GM18517 (cell line): ENCODE results near the gene SPAG16.

Experiments
- ATAC-seq: cut with Tn5 transposase; IDR thresholded peaks from one replicate; pipeline ENCODE4 v1.9.1; 2021; ENCODE audit warnings: mild to moderate bottlenecking, moderate library complexity; ENCODE audit not compliant: unreplicated experiment

Gene SPAG16

DNA sequence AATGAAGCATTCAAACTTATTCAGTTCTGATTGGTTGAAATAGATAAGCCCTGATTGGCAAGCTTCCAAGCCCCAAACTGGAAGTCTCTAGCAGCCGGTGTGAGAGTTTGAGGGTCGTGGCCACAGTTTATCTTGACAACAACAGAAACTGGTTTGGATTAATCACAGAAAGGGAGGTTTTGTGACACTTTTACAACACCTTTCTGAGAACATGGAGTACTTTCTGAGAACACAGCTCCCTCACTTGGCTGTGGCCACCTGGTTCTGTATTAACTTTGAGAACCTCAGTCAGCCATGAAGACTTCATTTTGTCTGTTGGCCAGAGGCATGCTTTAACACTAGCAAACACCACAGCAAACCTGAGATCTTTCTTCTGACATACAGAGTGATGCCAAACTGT, 845.9 kb downstream of the SPAG16 start:
- ATAC-seq: no peak

DNA sequence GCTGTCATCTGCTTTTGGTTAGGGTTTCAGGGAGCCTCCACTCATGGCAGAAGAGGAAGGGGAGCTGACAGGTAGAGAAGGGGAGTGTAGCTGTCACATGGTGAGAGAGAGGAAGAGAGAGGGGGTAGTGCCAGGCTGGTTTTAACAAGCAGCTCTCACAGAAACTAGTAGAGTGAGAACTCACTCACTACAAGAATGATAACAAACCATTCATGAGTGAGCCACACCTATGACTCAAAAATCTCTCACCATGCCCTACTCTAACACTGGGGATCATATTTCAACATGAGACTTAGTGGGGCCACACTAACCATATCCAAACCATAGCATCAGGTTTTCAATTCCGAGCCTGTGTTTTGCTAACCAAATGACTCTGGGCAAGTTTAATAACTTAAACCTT, 851.7 kb downstream of the SPAG16 start:
- ATAC-seq: no peak

DNA sequence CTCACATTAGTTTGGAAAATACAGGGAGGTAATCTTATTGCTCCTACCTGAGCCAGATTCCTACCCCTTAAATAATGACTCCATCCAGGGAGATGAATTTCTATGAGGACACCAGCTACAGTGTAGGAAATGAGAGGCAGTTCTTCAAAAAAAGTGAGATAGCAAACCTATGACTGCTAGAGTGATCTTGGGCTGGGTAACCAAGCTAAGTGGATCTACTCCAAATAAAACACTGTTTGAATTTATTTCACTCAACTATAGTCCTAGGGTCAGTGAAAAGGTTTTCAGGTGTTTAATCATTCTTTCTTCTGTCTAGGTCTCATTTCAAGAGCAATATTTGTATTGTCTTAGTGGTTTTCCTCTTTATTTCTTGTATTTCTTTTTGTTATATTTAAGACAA, 854.5 kb downstream of the SPAG16 start:
- ATAC-seq: no peak

DNA sequence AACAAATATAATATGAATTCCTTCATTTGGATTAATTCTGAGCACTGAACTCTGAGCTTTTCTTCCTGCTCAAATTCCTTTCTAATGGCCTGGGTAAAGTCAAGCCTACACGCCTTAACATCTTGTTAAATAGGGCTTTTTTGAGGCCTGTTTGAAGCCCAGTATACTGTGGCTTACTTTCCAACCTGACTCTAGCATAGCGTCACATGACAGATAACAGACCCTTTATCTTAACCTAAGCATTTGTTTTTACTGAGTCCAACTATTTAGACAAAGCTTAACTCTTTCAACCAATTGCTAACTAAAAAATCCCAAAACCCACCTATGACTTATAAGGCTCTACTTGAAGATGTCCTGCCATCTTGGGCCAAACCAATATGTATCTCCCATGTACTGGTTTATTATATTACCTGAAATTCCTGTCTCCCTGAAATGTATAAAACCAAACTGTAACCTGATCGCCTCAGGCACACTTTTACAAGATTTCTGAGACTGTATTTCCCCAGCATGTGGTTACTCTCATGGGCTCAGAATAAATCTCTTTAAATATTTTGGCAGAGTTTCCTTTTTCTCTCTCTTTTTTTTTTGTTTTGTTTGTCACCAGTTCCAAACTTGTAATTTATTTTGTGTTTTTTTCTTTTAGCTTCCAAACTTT, 855.5 kb downstream of the SPAG16 start:
- no peak for ATAC-seq

DNA sequence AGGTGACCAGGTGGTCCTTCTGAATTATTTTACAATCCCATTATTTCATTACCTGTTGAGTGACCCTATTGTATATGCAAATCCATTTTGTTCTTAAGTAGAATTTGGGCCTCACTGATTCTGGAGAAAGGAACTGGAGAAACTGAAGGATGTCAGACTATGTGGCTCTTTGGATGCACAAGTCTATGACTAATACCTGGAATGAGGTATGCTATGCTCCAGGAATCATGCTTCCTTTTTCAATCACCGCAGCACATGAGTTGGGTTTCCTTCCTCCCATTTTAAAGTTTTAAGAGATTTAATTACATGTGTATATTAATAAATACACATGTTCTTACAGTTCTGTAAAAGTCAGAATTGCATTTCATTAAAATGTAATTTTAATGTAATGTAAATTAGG, 872.7 kb downstream of the SPAG16 start:
- ATAC-seq: no peak

DNA sequence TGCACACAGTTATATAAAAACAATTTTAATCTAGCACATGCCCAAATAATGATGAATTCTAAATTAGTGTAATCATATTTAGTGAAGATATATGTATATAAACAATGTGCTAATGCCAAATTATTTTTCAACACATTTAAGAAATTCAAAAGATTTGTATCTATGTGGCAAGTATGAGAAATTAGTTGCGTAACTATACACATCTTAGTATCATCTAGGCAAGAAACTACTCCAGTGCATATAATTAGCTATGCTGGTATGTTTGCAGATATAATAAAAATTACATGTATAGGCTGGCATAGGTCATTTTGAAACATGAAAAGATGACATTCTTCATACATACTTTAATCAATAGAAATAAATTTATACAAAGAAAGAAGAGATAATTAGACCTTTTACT, 874.6 kb downstream of the SPAG16 start:
- ATAC-seq: no peak

DNA sequence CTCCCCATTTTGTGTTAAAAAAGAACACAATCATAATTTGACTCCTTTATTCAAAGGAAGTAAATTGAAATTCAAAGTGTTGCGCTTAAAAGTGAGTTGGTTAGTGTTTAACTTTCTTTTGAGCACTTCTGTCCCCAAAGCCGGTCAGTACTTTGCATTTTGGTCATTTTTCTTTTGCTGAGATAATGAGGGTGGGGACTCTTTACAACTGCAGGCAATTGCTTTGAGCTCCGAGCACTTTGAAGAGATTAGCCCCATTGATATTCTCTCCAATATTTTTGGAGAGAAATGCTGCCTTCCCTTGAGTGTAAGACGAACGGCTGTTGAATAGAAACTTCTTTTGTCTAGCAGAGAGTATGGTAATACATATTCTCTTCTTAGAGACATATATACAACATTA, 885.0 kb downstream of the SPAG16 start:
- no peak for ATAC-seq

DNA sequence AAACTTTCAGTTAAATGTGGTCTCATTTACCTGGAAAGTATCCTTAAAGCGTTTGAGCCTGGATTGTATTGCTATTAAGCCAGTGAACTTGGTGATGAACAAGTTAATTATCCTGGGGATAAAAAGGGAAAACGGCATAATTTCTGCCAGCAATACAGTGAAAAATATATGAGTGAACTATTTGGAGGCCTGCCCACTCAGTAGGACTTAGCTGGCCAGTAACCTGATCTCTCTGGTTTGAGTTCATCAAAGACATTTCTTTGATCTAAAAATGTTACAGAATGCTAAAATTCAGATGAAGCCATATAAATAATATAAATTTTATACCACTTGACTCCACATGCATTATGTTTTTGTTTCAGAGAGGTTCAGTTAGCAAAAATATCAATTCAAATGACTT, 885.5 kb downstream of the SPAG16 start:
- no peak for ATAC-seq

DNA sequence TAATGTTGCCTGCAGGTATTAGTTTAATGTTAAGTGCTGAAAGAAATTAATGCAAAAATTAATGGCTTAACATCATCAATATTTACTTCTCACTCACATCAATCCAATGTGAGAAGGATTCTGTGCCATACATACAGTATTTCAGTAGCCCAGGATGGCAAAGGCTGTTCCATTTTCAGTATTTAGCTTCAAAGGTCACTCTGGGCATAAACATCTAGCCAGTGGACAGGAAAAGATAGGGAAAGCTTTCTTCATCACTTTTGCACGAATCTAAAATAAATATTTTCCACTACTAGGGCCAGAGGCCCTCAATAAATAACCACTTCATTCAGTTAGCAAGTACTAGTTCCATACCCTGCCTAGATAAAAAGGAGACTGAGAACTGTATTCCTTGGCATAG, 890.3 kb downstream of the SPAG16 start:
- no peak for ATAC-seq

DNA sequence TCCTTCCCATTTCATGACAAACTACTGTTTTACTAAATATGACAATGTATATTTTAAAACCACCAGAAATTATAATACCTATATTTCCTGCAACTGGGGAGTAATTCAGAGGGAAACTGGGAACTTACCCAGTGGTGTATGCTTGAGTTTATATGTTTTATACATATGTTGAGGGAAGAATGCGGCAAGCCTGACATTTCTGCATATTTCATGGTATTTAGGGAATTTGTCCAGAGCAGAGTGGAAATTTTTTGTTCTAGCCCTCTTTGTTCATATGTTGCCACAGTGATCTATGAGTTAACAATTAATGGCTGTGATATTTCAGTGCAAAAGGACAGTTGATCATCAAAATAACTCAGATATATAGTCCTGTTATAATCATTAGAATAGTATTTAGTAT, 895.8 kb downstream of the SPAG16 start:
- no peak for ATAC-seq

DNA sequence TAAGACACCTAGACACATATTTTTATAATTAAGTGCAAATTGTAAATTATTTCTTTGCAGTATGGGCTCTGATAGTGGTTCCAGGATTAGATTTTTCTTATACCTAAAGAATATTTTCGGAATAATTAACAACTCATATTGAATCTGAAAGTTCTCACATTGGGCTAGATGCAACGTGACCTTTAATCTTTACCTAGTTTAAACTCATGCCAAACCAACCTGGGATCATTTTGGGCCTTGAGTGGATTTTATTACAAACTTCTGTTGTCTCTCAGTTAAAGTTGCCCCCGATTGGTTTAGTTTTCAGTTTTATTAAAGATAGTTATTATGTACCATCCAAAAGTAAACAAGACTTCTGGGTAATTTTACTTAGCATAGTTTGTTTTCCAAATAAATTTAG, 896.4 kb downstream of the SPAG16 start:
- ATAC-seq: no peak

DNA sequence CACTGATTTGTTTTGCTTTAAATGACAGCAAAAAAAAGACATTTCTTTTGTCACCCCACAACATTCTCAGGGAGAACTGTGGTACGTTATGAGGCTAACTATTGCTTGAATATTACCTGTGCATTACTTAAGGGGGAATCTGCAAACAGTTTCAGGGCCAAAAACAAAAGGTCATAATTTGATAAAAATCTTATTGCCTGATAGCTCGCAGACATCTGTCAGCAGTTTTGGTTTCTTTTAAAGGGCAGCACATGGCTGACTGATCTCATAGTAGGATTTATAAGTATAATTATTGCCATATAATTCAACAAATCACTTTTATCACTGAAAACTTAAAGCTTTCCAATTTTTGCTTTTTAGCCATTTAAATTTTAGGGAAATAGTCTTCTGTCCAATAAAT, 900.2 kb downstream of the SPAG16 start:
- ATAC-seq: no peak

DNA sequence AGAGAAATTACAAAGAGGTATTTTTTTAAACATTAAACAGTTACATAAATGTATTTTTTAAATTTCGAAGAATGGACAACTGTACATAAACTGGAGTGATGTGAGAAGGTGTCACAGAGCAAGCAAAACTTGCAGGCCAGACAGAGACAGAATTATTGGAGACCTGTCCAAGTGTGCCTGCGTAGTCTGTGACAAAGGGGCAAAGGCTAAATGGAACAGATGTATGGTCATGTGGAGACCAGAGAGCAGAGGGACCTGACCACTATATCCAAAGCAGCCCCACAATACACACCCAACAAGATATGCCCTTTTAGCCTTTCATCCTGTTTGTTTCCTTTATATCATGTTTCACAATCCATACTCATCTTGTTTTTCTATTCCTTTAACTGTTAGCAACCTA, 901.3 kb downstream of the SPAG16 start:
- no peak for ATAC-seq

DNA sequence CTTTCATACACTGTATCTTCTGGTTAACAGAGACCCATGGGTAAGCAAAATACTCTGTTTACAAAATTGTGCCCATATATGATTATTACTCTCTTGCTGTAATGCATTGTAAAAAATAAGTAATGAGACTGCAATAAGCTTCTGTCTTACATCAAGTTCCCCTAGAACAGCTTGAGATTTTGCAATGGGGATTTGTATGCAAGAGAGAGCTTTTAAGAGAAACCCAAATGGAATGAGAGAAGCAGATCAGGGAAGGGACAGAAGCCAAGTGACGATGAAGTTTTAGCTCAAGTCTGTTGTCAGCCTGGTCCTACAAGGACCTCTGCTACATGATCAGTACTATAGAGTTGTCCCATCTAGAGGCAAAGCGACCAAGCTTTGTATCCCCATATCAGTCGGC, 908.4 kb downstream of the SPAG16 start:
- ATAC-seq: no peak

DNA sequence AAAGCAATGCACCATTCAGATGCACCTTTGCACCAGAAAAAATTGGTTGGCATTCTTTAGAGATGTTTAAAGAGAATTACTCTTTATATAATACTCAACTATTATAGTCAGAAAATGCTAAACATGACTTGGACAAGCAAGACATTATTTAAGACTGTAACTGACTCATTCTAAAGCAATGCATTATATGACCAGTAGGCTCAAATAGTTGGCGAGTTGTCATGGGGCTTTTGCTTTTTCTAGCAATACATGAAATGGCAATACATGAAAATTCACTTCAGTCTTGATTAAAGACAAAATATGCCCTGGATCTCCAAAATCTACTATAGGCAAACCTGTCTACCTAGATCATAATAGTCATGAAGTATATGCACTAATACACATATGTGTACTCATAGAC, 909.7 kb downstream of the SPAG16 start:
- no peak for ATAC-seq

DNA sequence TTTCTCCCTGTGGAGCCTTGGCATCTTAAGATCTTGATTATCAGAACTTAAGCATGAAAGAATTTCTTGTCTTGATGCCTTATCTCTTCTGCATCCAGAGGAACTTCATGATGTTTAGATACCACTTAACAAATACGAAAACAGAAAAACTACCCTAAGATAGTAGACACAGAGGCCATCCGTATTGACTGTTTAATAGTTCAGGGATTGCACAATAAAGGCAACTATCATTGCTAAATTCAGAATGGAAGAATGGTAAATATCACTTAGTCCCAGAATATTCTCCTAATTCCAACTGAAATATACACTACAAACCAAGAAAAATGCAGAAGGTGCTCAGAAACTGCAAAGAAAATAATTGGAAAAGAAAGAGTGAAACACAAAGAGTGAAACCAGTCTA, 912.0 kb downstream of the SPAG16 start:
- ATAC-seq: no peak

DNA sequence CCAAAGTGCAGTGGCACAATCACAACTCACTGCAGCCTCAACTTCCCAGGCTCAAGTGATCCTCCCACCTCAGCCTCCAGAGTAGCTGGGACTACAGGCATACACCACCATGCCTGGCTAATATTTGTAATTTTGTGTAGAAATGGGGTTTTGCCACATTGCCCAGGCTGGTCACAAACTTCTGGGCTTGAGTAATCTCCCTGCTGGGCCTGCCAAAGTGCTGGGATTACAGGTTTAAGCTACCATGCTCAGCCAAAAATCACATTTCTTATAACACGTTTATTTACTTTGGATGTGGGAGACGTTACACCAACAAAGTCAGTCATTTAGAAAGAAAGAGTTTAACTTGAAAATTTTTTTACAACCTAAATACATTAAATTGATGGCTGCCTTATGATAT, 917.6 kb downstream of the SPAG16 start:
- ATAC-seq: no peak

DNA sequence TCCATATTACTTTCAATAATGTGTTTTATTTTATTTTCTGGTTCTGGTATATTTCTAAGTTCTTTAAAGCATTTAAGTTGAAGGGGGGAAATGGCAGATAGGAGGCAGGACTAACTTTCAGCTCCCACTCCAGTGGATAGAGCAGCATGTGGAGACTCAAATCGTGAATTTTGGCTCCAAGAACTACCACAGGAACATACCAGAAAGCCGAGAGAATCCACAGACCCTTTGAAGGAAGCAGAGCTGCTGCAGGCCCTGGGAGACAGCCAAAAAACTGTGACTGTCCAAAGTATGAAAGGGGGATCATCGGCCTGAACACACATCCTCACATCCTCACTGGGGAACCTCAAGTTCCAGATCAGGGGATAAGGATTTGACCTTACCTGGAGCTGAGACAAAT, 919.0 kb downstream of the SPAG16 start:
- no peak for ATAC-seq

DNA sequence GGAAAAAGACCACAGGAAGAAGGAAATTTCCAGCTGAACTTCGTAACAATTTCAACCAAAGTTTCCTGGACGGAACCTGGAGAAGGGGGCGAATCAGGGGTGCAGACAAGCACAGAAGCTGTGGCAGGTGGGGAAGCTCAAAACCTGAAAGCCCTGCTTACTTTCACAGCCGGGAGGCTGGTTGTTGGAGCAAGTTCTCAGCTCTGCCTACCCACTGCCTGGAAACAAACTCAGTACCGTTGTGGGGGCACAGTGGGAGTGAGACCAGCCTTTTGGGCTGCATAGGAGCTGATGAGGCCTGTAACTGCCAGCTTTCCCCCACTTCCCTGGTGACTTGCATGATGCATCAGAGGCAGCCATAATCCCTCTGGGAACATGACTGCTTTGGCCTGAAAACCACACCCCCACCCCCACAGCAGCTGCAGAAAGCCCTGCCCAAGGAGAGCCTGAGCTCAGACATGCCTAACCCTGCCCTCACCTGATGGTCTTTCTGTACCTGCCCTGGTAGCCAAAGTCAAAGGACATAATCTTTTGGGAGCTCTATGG, 919.6 kb downstream of the SPAG16 start:
- no peak for ATAC-seq

DNA sequence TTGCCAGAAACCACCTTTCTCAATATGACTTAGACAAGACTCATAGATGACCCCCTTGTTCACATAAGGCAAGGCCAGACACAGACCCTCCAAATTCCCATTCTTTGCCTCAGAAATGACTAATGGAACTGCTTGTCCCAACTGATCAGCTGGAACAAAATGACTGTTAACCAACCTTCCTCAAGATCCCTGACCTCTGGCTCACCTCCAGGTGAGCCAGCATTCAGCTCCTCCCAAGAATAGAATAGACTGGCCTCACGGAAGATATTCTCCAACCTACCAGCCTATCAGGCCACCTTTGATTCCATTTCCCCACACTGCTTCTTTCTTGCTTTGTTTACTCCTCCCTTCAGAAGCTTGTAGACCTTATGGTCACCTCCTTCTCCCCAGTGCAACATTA, 930.8 kb downstream of the SPAG16 start:
- ATAC-seq: no peak

DNA sequence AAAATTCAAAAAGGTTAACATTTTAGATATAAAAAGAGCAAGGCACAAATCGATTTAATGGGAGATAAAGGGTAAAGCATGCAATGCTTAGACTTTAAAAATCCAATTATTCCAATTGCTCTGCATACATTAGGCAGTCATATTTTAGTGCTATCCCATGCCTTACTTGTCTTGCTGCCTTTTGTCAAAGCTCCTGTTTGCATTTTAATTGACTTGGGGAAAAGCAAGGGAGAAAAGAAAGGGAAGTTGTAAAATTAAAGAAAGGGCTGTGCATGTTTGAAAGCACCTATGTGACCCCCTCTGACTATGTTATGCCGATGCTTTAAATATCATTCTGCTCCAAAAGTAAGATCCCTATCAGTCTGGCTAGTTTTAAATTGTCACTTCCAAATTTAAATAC, 932.9 kb downstream of the SPAG16 start:
- ATAC-seq: no peak

DNA sequence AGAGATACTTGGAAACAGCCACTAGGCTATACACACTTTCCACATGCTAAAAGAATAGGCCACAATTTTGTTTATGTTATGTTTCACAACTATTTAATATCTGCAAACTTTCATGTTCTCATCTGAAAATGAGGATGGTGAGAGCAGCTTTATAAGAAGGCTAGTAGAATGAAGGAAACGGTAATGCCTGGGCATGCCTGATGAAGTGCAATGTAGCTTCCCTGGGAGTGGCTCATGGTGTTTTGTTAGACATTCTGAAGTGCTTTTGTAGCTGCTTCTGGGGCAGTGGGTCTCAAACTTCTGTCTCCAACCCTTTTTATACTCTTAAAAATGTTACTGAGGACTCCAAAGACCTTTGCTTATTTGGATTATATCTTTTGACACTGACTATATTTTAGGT, 933.3 kb downstream of the SPAG16 start:
- ATAC-seq: no peak

DNA sequence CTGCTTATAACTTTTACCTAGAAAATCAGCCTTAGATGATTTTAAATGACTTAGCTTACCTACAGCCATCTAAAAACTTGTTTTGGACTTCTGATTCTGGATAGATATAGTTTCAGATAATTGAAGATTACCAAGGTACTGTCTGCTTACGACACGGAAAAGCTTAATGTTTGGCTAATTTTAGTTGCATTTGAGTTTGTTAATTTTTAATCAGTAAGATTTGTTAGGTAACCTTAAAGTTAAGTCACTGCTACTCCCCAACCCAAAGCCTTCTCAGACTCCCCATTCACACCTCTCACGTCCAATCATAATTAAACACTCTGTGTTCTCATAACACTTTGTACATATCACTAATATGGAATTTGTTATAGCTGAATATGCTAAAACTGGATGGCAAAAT, 936.0 kb downstream of the SPAG16 start:
- ATAC-seq: no peak
